Thymus (tissue), 11 donors: Measurements from ENCODE around the gene ITGB4. TPM values are rescaled to one million over a fixed set of nuclear protein-coding genes. Genes with fewer than 3 reads are reported as not detected.
"Not testable (repeated sequence)": the region's sequence is repeated elsewhere in the genome, so short reads cannot be mapped to it uniquely, and the experiment has no call there.

ENCODE experiments used
- DNase-seq, 9 donors: peaks; one replicate each; pipeline ENCODE4 v3.0.0-alpha.2; 2013; ENCODE audit warnings: low spot score in 9 of 9, low read depth in 6 of 9, missing footprints in 1 of 9
- H3K27ac ChIP-seq, 2 donors: one replicate each; pipeline ENCODE4 v1.5.1; 2013; ENCODE audit warnings: control low read depth in 1 of 2, low read depth in 1 of 2, low read length in 1 of 2, mild to moderate bottlenecking in 1 of 2, moderate library complexity in 1 of 2
- H3K27me3 ChIP-seq, 2 donors: one replicate each; pipeline ENCODE4 v1.5.1; 2013; ENCODE audit warnings: low read length in 1 of 2; ENCODE audit not compliant: control insufficient read depth in 2 of 2, insufficient read depth in 1 of 2
- H3K36me3 ChIP-seq, 2 donors: one replicate each; pipeline ENCODE4 v1.5.1; 2013; ENCODE audit warnings: low read length in 1 of 2, mild to moderate bottlenecking in 1 of 2, moderate library complexity in 1 of 2; ENCODE audit not compliant: control insufficient read depth in 2 of 2, insufficient read depth in 2 of 2
- H3K4me1 ChIP-seq, 2 donors: one replicate each; pipeline ENCODE4 v1.5.1; 2013; ENCODE audit warnings: low read length in 2 of 2; ENCODE audit not compliant: control insufficient read depth in 2 of 2, insufficient read depth in 2 of 2
- H3K4me3 ChIP-seq, 2 donors: one replicate each; pipeline ENCODE4 v1.5.1; 2013; ENCODE audit warnings: low read length in 2 of 2, control low read depth in 1 of 2, mild to moderate bottlenecking in 1 of 2
- H3K9me3 ChIP-seq, 2 donors: one replicate each; pipeline ENCODE4 v1.5.1; 2013; ENCODE audit warnings: low read length in 1 of 2, mild to moderate bottlenecking in 1 of 2; ENCODE audit not compliant: control insufficient read depth in 2 of 2, insufficient read depth in 1 of 2
- WGBS: extraction: QIAGEN DNeasy Blood & Tissue Kit; methylation state at CpG from one replicate; pipeline ENCODE4 v1.1.7; 2013; 5-methylcytosine and 5-hydroxymethylcytosine counted together
- polyA plus RNA-seq: library from polyadenylated mRNA; stranded (reverse); fragments of 200-250 nt; gene quantifications from one replicate; pipeline ENCODE4 v1.2.3, GENCODE V29; 2013
- total RNA-seq: library from RNA; stranded (reverse); fragments of 120-200 nt; gene quantifications from one replicate; pipeline ENCODE4 v1.2.4, GENCODE V29; 2013
- donor health status: healthy.

The ITGB4 gene
- total and polyA plus RNA-seq, 2 donors: 4.3 to 79.0 TPM

GRCh38 chr17:75758131-75758905, 37.1 kb downstream of the ITGB4 start:
- Histone ChIP-seq H3K4me1 (peaks cover 5 to 16% of the 10 kb centered on the region in 2 donors), H3K4me3 (no peak overlapping the region), H3K9me3 (no peaks in the 10 kb centered on the region), H3K36me3 (peaks cover 13 to 20% of the 10 kb centered on the region in 2 donors), H3K27ac (no peak overlapping the region), H3K27me3 (peaks cover 0 to 2% of the 10 kb centered on the region in 2 donors)
- DNase-seq: no peak
- 98% methylated on average over 41 of the region's 41 CpGs for WGBS

GRCh38 chr17:75759457-75759856, 38.2 kb downstream of the ITGB4 start:
- 98% methylated on average over 3 of the region's 3 CpGs for WGBS
- Histone ChIP-seq H3K9me3 (no peaks in the 10 kb centered on the region), H3K27ac (no peak overlapping the region), H3K4me1 (peaks cover 10 to 18% of the 10 kb centered on the region in 2 donors), H3K27me3 (no peaks in the 10 kb centered on the region), H3K4me3 (no peak overlapping the region), H3K36me3 (peaks cover 14 to 20% of the 10 kb centered on the region in 2 donors)
- DNase-seq: no peak

DNA sequence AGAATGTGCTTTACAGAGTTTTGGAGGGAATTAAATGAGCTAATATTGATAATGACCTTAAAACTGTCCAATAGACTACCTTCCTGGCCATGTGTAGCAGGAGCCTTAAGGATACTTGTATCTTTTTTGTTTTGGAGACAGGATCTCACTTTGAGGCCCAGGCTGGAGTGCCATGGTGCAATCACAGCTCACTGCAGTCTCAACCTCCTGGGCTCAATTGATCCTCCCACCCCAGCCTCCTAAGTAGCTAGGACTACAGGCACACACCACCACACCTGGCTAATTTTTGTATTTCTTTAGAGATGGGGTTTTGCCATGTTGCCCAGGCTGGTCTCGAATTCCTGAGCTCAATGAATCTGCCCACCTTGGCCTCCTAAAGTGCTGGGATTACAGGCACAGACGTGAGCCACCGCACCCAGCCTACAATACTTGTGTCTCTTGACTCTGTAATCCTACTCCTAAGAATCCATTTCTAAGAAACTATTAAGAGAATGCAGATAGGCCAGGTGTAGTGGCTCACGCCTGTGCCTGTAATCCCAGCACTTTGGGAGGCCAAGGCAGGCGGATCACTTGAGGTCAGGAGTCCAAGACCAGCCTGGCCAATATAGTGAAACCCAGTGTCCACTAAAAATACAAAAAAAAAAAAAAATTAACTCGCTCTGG, 38.9 kb downstream of the ITGB4 start:
- not testable (repeated sequence) for H3K9me3 ChIP-seq, H3K27ac ChIP-seq, H3K4me3 ChIP-seq, DNase-seq, H3K27me3 ChIP-seq
- WGBS: 98% methylated on average over 6 of the region's 6 CpGs
- H3K4me1 ChIP-seq: peaks cover 10 to 18% of the 10 kb centered on the region in 2 donors
- peaks cover 14 to 20% of the 10 kb centered on the region in 2 donors for H3K36me3 ChIP-seq

DNA sequence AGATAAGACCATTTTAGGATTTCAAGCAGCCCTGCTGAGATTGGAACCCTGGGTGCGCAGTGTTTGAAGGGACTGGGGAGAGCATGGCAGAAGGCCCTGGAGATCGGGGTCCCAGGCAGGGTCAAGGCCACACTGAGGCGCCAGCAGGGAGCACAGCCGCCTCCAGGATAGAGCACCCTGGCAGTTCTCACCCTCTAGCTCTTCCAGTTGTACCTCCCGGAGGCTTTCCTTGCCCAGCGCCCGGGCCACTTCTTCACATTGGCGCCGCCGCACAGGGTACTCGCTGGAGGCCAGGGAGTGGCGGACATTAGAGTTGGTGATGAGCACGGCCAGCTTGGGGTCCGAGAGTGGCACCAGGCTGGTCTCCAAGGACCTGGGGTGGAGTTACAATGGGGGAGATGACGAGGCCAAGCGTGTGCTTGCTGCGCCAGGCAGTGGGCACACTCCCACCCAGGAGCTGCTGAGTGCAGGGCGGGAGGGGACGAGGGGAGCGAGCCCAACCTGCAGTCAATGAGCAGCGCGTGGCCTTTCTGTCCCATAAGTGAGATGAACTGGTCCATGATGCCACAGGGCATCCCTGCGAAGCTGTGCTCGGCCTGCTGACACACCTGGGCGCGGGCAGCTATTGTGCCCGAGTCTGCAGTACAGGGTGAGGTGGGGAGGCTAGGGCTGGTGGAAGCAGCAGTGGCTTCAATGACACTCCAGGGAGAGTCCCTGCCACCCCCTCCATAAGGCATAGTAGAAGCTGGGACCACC, 41.4 kb downstream of the ITGB4 start:
- 98% methylated on average over 27 of the region's 27 CpGs for WGBS
- no peaks in the 10 kb centered on the region for H3K9me3 ChIP-seq
- peaks cover 14 to 17% of the 10 kb centered on the region in 2 donors for H3K36me3 ChIP-seq
- H3K4me3 ChIP-seq: no peak overlapping the region
- H3K4me1 ChIP-seq: peaks cover 10 to 18% of the 10 kb centered on the region in 2 donors
- no peaks in the 10 kb centered on the region for H3K27me3 ChIP-seq
- no peak overlapping the region for H3K27ac ChIP-seq
- DNase-seq: no peak

DNA sequence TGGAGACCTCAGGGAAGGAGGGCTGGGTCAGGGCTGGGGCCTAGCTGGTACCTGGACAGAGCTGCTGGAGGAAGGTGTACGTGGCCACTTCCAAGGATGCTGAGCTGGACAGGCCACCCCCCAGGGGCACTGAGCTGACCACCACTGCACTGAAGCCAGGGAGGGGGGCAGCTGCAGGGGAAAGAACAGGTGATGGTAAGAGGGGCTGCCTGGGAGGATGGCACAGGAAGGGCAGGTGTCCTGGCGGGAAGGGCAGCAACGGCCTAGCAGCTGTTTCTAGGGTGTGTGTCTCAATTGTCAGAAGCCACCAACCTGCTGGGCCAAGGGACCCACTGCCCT, 42.0 kb downstream of the ITGB4 start:
- H3K9me3 ChIP-seq: no peaks in the 10 kb centered on the region
- H3K4me1 ChIP-seq: peaks cover 10 to 18% of the 10 kb centered on the region in 2 donors
- H3K4me3 ChIP-seq: no peak overlapping the region
- H3K27me3 ChIP-seq: no peaks in the 10 kb centered on the region
- DNase-seq: no peak
- no peak overlapping the region for H3K27ac ChIP-seq
- 97% methylated on average over 3 of the region's 3 CpGs for WGBS
- peaks cover 11 to 14% of the 10 kb centered on the region in 2 donors for H3K36me3 ChIP-seq

GRCh38 chr17:75763613-75764416, 42.6 kb downstream of the ITGB4 start:
- Histone ChIP-seq H3K9me3 (no peaks in the 10 kb centered on the region), H3K4me3 (peak overlapping the region; percentile 63 to 73), H3K36me3 (peaks cover 7 to 11% of the 10 kb centered on the region in 2 donors), H3K4me1 (peaks cover 10 to 18% of the 10 kb centered on the region in 2 donors), H3K27ac (no peak overlapping the region), H3K27me3 (no peaks in the 10 kb centered on the region)
- WGBS: 88% methylated on average over 16 of the region's 16 CpGs
- no peak for DNase-seq

- peaks cover 6 to 9% of the 10 kb centered on the region in 2 donors for H3K36me3 ChIP-seq
- peaks cover 10 to 18% of the 10 kb centered on the region in 2 donors for H3K4me1 ChIP-seq
- no peaks in the 10 kb centered on the region for H3K27me3 ChIP-seq
- peak overlapping the region; percentile 63 to 73 for H3K4me3 ChIP-seq
- H3K27ac ChIP-seq: peak overlapping the region; percentile 8 to 69
- 17% methylated on average over 14 of the region's 14 CpGs for WGBS
- DNase-seq: no peak
- no peaks in the 10 kb centered on the region for H3K9me3 ChIP-seq
These were observed 43.1 kb downstream of the ITGB4 start for GRCh38 chr17:75764417-75764710.

DNA sequence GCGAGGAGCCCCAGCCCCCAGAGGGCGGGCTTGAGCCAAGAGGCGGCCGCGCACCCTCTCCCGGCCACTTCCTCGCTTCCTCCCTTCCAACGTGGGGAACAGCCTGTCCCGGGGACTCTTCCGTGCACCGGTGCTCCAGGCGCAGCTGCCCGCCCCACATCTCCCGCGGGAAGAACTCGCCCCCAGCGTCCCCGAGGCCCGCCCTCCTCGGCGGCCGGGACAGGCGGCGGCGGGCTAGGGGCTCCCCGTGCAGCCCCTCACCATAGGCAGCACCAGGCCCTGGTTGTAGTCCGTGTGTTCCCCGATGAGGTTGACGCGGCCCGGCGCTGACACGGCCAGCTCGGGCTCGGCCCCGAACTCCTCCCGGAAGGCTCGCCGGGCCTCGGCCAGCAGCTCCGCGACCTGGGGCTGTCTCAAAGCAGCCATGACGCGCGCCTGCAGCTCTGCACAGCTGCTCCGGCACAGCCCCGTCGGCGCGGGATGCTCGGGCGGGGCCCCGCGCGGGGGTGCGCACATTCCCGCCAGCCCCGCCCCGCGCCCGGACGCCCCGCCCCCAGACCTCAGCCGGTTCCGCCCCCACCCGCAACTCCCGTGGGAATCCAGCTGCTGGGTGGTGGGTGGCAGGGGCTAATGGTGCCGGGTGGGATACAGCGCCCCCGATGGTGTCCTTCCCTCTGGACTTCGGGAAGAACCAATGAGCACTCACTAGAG, 43.6 kb downstream of the ITGB4 start, which contains the start of gene GALK1:
Gene GALK1 (minus strand): TSS at position 482 of the 711 bp plus-strand sequence. CDS start 56 bp downstream, at position 426.
- Histone ChIP-seq H3K36me3 (peaks cover 6 to 9% of the 10 kb centered on the region in 2 donors), H3K27me3 (no peaks in the 10 kb centered on the region), H3K27ac (peak within 1 kb of the TSS; percentile 69 to 75), H3K4me3 (peak within 1 kb of the TSS; percentile 63 to 73), H3K9me3 (no peaks in the 10 kb centered on the region), H3K4me1 (peaks cover 10 to 18% of the 10 kb centered on the region in 2 donors)
- DNase-seq: peak in 4 of 9 donors; percentile 66 to 84 (median 76)
- WGBS: under 1% methylated on average over 71 of the region's 71 CpGs
